Endodermal cell (in vitro differentiated cells): ENCODE results near the gene ACHE. TPM values are rescaled to one million over a fixed set of nuclear protein-coding genes. Genes with fewer than 3 reads are reported as not detected.

Experiments used
- DNase-seq: peaks from one replicate; pipeline ENCODE4 v3.0.0-alpha.2; 2017
- H3K27ac ChIP-seq: 2 replicates; pipeline ENCODE4 v1.5.1; 2013; ENCODE audit warnings: mild to moderate bottlenecking, low read depth, low read length, moderate library complexity
- H3K27me3 ChIP-seq: 2 replicates; pipeline ENCODE4 v1.6.1; 2013; ENCODE audit warnings: mild to moderate bottlenecking, low read length, moderate library complexity; ENCODE audit not compliant: insufficient read depth, control insufficient read depth, poor library complexity, severe bottlenecking
- H3K36me3 ChIP-seq: 2 replicates; pipeline ENCODE4 v1.7.0; 2013; ENCODE audit warnings: mild to moderate bottlenecking, low read length, moderate library complexity; ENCODE audit not compliant: control insufficient read depth, insufficient read depth
- H3K4me1 ChIP-seq: one replicate; pipeline ENCODE4 v1.7.0; 2013; ENCODE audit warnings: low read length; ENCODE audit not compliant: control insufficient read depth, insufficient read depth
- H3K4me3 ChIP-seq: 2 replicates; pipeline ENCODE4 v1.5.1; 2013; ENCODE audit warnings: mild to moderate bottlenecking, low read length, moderate library complexity
- H3K9ac ChIP-seq: 2 replicates; pipeline ENCODE4 v1.6.1; 2013; ENCODE audit warnings: mild to moderate bottlenecking, low read length, moderate library complexity; ENCODE audit not compliant: poor library complexity, severe bottlenecking; ENCODE audit errors: extremely low read depth
- H3K9me3 ChIP-seq: 2 replicates; pipeline ENCODE4 v1.6.1; 2013; ENCODE audit warnings: mild to moderate bottlenecking, low read length, moderate library complexity; ENCODE audit not compliant: control insufficient read depth
- H3K27ac Mint-ChIP-seq: 2 replicates; pipeline ENCODE4 v1.8.0; 2020; ENCODE audit warnings: mixed read lengths
- H3K27me3 Mint-ChIP-seq: 2 replicates; pipeline ENCODE4 v1.8.0; 2021; ENCODE audit warnings: mild to moderate bottlenecking, mixed read lengths; ENCODE audit not compliant: insufficient read depth
- H3K36me3 Mint-ChIP-seq: 2 replicates; pipeline ENCODE4 v1.8.0; 2020; ENCODE audit warnings: low read depth, mixed read lengths
- H3K4me1 Mint-ChIP-seq: 2 replicates; pipeline ENCODE4 v1.8.0; 2020; ENCODE audit warnings: mixed read lengths
- H3K4me3 Mint-ChIP-seq: 2 replicates; pipeline ENCODE4 v1.8.0; 2020; ENCODE audit warnings: mild to moderate bottlenecking, moderate library complexity, mixed read lengths
- H3K9me3 Mint-ChIP-seq: 2 replicates; pipeline ENCODE4 v1.8.0; 2020; ENCODE audit warnings: mild to moderate bottlenecking, mixed read lengths
- WGBS, 2 experiments: methylation state at CpG; one replicate each; pipeline versions ENCODE4 v1.1.5 to v1.1.7; 2013; ENCODE audit warnings: missing lambda C conversion rate in 2 of 2, mixed read lengths in 1 of 2; ENCODE audit not compliant: insufficient coverage in 1 of 2, insufficient read length in 1 of 2; 5-methylcytosine and 5-hydroxymethylcytosine counted together
- total RNA-seq, 2 donors: library from RNA; stranded (reverse); fragmentation: NEBNext Ultra II Directional in 1 of 2; extraction: Animal tissue kit (Norgen Biotek cat#: 25700) in 1 of 2; gene quantifications; 2 replicates in 1 of 2; 3 replicates in 1 of 2; pipeline ENCODE4 v1.2.1, GENCODE V29; 2021
- TF ChIP-seq, protein P1 (sequence below): fragments of 200-600 bp; sonication (generic); conservative IDR thresholded peaks from 2 replicates; pipeline ENCODE4 v1.5.0; 2021; ENCODE audit warnings: antibody characterized with exemption, mild to moderate bottlenecking

The ACHE gene
- total RNA-seq, 2 donors from 2014 or later: 2.6 to 13.7 TPM

DNA sequence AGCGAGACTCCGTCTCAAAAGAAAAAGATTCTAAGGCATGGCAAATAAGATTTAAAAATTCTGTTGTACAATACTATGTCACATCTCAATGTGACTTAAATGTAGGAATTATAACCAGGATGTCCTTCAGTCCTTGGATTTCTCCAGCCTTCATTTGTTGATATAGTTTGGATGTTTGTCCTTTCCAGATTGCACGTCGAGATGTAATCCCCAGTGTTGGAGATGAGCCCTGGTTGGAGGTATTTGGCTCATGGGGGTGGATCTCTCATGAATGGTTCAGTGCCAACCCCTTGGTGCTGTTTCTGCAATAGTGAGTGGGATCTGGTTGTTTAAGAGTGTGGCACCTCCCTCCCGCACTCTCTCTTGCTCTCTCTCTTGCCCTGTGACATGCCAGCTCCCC lies 12.8 kb upstream of the ACHE start:
- H3K4me3 Mint-ChIP-seq: no peak overlapping the region
- H3K9ac ChIP-seq: no peak overlapping the region
- peaks cover 3% of the 10 kb centered on the region for H3K36me3 Mint-ChIP-seq
- H3K4me1 ChIP-seq: no peaks in the 10 kb centered on the region
- H3K27me3 Mint-ChIP-seq: no peaks in the 10 kb centered on the region
- H3K9me3 Mint-ChIP-seq: peaks cover 7% of the 10 kb centered on the region
- H3K4me1 Mint-ChIP-seq: no peaks in the 10 kb centered on the region
- H3K36me3 ChIP-seq: no peaks in the 10 kb centered on the region
- no peak for DNase-seq
- no peak overlapping the region for H3K27ac ChIP-seq
- no peak overlapping the region for H3K27ac Mint-ChIP-seq
- no peaks in the 10 kb centered on the region for H3K27me3 ChIP-seq
- 92 to 100% methylated on average over 1 to 5 of the region's 5 CpGs for WGBS, 2 experiments
- TF ChIP-seq, protein P1, sequence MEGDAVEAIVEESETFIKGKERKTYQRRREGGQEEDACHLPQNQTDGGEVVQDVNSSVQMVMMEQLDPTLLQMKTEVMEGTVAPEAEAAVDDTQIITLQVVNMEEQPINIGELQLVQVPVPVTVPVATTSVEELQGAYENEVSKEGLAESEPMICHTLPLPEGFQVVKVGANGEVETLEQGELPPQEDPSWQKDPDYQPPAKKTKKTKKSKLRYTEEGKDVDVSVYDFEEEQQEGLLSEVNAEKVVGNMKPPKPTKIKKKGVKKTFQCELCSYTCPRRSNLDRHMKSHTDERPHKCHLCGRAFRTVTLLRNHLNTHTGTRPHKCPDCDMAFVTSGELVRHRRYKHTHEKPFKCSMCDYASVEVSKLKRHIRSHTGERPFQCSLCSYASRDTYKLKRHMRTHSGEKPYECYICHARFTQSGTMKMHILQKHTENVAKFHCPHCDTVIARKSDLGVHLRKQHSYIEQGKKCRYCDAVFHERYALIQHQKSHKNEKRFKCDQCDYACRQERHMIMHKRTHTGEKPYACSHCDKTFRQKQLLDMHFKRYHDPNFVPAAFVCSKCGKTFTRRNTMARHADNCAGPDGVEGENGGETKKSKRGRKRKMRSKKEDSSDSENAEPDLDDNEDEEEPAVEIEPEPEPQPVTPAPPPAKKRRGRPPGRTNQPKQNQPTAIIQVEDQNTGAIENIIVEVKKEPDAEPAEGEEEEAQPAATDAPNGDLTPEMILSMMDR: no peak
- H3K4me3 ChIP-seq: no peak overlapping the region
- no peaks in the 10 kb centered on the region for H3K9me3 ChIP-seq

DNA sequence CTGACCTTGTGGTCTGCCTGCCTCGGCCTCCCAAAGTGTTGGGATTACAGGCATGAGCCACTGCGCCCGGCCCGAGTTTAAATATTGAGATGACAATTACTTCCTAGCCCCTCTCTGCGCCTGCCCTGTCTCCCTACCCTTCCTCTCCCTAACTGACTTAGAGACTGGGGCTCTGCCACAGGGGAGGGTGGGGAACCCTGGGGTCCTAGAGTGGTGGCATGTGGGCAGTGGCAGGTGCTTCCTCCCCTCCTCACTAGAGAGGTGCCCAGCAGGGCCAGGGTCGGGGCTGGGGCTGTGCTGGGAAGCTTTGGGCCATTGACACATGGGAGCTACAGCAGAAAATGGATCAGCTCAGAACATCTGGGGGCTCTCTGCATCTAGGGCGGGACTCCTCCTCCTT lies 7.0 kb upstream of the ACHE start:
- Histone ChIP-seq H3K4me1 (no peaks in the 10 kb centered on the region), H3K36me3 (no peaks in the 10 kb centered on the region), H3K9ac (no peak overlapping the region), H3K4me3 (no peak overlapping the region), H3K9me3 (no peaks in the 10 kb centered on the region), H3K27me3 (no peaks in the 10 kb centered on the region), H3K27ac (no peak overlapping the region)
- Mint-ChIP-seq H3K4me3 (no peak overlapping the region), H3K27ac (no peak overlapping the region), H3K9me3 (no peaks in the 10 kb centered on the region), H3K4me1 (no peaks in the 10 kb centered on the region), H3K27me3 (no peaks in the 10 kb centered on the region), H3K36me3 (no peaks in the 10 kb centered on the region)
- TF ChIP-seq, protein P1: no peak
- 88 to 100% methylated on average over 1 to 7 of the region's 7 CpGs for WGBS, 2 experiments
- no peak for DNase-seq

DNA sequence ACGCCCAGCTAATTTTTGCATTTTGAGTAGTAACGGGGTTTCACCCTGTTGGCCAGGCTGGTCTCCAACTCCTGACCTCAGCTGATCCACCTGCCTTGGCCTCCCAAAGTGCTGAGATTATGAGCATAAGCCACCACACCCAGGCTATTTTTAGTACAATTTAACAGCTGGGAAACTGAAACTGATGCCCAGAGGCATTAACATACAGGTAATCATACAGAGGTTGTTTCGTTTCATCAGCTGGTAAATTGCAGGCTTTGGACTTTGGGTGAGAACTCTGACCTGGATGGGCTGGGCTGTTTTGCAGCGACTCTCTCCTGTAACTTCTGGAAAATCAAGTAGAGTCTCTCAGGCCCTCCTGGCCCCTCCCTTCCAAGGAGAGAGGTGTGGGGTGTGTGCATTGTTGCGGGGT lies 6.2 kb upstream of the ACHE start:
- Histone ChIP-seq H3K9me3 (no peaks in the 10 kb centered on the region), H3K27ac (no peak overlapping the region), H3K4me1 (no peaks in the 10 kb centered on the region), H3K27me3 (no peaks in the 10 kb centered on the region), H3K4me3 (no peak overlapping the region), H3K9ac (no peak overlapping the region), H3K36me3 (no peaks in the 10 kb centered on the region)
- 81 to 87% methylated on average over 4 to 5 of the region's 5 CpGs for WGBS, 2 experiments
- H3K4me1 Mint-ChIP-seq: no peaks in the 10 kb centered on the region
- no peak overlapping the region for H3K4me3 Mint-ChIP-seq
- H3K27me3 Mint-ChIP-seq: peaks cover 2% of the 10 kb centered on the region
- TF ChIP-seq, protein P1: no peak
- H3K27ac Mint-ChIP-seq: no peak overlapping the region
- H3K36me3 Mint-ChIP-seq: no peaks in the 10 kb centered on the region
- DNase-seq: no peak
- H3K9me3 Mint-ChIP-seq: no peaks in the 10 kb centered on the region
